Endometrial microvascular endothelial cells (primary cell): Measurements from ENCODE around the gene KIF15. TPM values are rescaled to one million over a fixed set of nuclear protein-coding genes. Genes with fewer than 3 reads are reported as not detected.

Experiments
- total RNA-seq: library from RNA; depleted of rRNA; stranded (reverse); fragments of >200 nt; gene quantifications from one replicate; pipeline ENCODE4 v1.2.3, GENCODE V29; 2015; ENCODE audit errors: inconsistent ontology term

Gene KIF15
- total RNA-seq, 1 donor from 2014 or later = 16.3 TPM

Other genes with a start within 250 kb of the KIF15 start
- 0.93 TPM for gene ZKSCAN7, start 206.6 kb upstream of the KIF15 start, total RNA-seq
- 0.65 TPM for gene ZNF660, start 176.8 kb upstream of the KIF15 start, total RNA-seq
- gene ZNF197, start 136.8 kb upstream of the KIF15 start, total RNA-seq = 3.8 TPM
- 22.9 TPM for gene ZNF35, start 113.1 kb upstream of the KIF15 start, total RNA-seq
- gene ZNF502, start 49.1 kb upstream of the KIF15 start, total RNA-seq = 0.28 TPM
- 2.6 TPM for gene ZNF501, start 32.2 kb upstream of the KIF15 start, total RNA-seq
- 21.9 TPM for gene KIAA1143, start 175 bp upstream of the KIF15 start, total RNA-seq
- 12.2 TPM for gene TMEM42, start 100.1 kb downstream of the KIF15 start, total RNA-seq
- 0.09 TPM for gene TGM4, start 112.8 kb downstream of the KIF15 start, total RNA-seq
- 76.5 TPM for gene ZDHHC3, start 214.4 kb downstream of the KIF15 start, total RNA-seq
- 84.8 TPM for gene EXOSC7, start 214.4 kb downstream of the KIF15 start, total RNA-seq